ENCODE data around the gene FHDC1. TPM values are rescaled to one million over a fixed set of nuclear protein-coding genes. Genes with fewer than 3 reads are reported as not detected.

The FHDC1 gene
- polyA plus RNA-seq, 2 of the 4 experiments (the other 2 are of a cell fraction), result 0.08 to 0.31 TPM

DNA sequence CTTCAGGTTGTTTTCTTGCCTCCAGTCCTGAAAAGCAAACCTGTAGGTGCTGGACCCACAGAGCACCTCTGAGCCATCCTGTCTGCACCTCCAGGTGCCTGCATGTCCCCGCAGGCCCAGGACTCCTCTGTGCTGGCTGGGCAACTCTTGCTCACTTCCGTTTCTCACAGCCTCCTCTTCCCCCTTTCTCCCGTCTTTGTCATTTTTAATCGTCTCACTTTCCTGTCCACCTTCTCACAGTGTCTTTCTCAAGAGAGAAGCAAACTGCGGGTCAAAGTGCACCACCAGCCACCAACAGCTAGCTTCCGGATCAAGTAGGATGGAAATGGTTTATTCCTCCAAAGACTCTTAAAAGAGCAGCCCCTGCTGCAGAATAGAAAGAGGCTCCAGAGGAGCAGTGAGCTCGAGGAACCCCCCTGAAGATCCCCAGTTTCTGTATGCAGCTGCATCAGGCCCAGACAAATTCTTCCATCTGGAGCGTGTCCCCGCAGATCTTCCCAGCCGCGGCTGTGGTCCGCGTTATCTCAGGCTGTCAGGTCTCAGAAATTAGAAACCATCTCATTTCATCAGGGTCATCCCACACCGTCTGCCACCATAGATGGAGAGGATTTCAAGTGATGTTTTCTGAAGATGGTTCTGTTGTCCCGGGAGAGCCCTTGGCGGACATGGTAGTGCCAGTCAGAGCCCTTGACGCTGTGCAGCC is 87.7 kb downstream of the FHDC1 start:
- H3K27ac ChIP-seq, result no peak overlapping the region
- FAIRE-seq, result no peak
- H3K4me1 ChIP-seq, result no peaks in the 10 kb centered on the region
- DNase-seq (ENCODE audit: low read depth in 1 of 2, low spot score in 1 of 2), result no peak
- no peak for ATAC-seq
- POLR2A ChIA-PET, result no interaction called here
- H3K9me3 ChIP-seq, result no peaks in the 10 kb centered on the region
- H3K4me3 ChIP-seq, result no peak overlapping the region
- TF ChIP-seq NPAS2 (CRISPR knock-in tag; IDR thresholded peaks at IDR 0.05; ENCODE audit: borderline replicate concordance) (no peak), HEYL (CRISPR knock-in tag; IDR thresholded peaks at IDR 0.05) (no peak), HOXB5 (CRISPR knock-in tag; IDR thresholded peaks at IDR 0.05) (no peak), CBX8 (IDR thresholded peaks at IDR 0.05) (no peak), RARB (CRISPR knock-in tag; IDR thresholded peaks at IDR 0.05) (no peak), CEBPB (IDR thresholded peaks at IDR 0.05) (no peak), KDM5A (IDR thresholded peaks at IDR 0.05) (no peak), ESRRA (IDR thresholded peaks at IDR 0.05; ENCODE audit: borderline replicate concordance, low read length) (no peak), KDM1A (IDR thresholded peaks at IDR 0.05; ENCODE audit: low read depth) (no peak)
- TF ChIP-seq, protein P1, sequence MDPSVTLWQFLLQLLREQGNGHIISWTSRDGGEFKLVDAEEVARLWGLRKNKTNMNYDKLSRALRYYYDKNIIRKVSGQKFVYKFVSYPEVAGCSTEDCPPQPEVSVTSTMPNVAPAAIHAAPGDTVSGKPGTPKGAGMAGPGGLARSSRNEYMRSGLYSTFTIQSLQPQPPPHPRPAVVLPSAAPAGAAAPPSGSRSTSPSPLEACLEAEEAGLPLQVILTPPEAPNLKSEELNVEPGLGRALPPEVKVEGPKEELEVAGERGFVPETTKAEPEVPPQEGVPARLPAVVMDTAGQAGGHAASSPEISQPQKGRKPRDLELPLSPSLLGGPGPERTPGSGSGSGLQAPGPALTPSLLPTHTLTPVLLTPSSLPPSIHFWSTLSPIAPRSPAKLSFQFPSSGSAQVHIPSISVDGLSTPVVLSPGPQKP (IDR thresholded peaks at IDR 0.05; ENCODE audit: low read depth, low read length), result no peak
- TF ChIP-seq, protein P2, sequence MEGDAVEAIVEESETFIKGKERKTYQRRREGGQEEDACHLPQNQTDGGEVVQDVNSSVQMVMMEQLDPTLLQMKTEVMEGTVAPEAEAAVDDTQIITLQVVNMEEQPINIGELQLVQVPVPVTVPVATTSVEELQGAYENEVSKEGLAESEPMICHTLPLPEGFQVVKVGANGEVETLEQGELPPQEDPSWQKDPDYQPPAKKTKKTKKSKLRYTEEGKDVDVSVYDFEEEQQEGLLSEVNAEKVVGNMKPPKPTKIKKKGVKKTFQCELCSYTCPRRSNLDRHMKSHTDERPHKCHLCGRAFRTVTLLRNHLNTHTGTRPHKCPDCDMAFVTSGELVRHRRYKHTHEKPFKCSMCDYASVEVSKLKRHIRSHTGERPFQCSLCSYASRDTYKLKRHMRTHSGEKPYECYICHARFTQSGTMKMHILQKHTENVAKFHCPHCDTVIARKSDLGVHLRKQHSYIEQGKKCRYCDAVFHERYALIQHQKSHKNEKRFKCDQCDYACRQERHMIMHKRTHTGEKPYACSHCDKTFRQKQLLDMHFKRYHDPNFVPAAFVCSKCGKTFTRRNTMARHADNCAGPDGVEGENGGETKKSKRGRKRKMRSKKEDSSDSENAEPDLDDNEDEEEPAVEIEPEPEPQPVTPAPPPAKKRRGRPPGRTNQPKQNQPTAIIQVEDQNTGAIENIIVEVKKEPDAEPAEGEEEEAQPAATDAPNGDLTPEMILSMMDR (IDR thresholded peaks at IDR 0.05), result no peak
- 76% methylated on average over 17 of the region's 17 CpGs for WGBS (ENCODE audit: missing lambda C conversion rate)
- CTCF ChIA-PET, result no interaction called here
- no peak overlapping the region for H3K4me2 ChIP-seq

DNA sequence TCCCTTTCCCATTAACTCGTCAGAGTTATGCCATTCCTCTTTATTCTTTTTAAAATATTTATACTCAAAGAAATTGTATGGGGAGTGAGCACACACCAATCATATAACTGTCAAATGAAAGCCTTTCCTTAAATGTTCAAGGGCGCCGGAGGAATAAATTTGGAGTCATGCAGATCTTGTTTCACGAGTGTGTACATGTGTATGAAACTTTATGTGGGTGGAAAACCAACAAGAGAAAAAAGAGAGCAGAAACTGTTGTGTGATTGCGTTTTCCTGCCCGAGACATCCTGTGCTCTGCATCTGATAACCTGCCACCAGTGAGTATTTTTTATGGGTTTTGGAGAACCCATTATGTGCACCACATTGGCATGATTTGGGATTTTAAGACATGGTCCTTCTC is 88.3 kb downstream of the FHDC1 start:
- FAIRE-seq (no peak), ATAC-seq (no peak), DNase-seq (ENCODE audit: low read depth in 1 of 2, low spot score in 1 of 2) (no peak)
- H3K4me1 ChIP-seq, result no peaks in the 10 kb centered on the region
- H3K4me2 ChIP-seq, result no peak overlapping the region
- H3K27ac ChIP-seq, result no peak overlapping the region
- ChIA-PET CTCF (no interaction called here), POLR2A (no interaction called here)
- 70% methylated on average over 6 of the region's 6 CpGs for WGBS (ENCODE audit: missing lambda C conversion rate)
- no peak for TF ChIP-seq FOXS1 (CRISPR knock-in tag; IDR thresholded peaks at IDR 0.05)
- TF ChIP-seq RAD21 (conservative IDR thresholded peaks at IDR 0.05 in 1 of 2, IDR thresholded peaks at IDR 0.05 in 1 of 2), result no peak
- TF ChIP-seq, protein P3, sequence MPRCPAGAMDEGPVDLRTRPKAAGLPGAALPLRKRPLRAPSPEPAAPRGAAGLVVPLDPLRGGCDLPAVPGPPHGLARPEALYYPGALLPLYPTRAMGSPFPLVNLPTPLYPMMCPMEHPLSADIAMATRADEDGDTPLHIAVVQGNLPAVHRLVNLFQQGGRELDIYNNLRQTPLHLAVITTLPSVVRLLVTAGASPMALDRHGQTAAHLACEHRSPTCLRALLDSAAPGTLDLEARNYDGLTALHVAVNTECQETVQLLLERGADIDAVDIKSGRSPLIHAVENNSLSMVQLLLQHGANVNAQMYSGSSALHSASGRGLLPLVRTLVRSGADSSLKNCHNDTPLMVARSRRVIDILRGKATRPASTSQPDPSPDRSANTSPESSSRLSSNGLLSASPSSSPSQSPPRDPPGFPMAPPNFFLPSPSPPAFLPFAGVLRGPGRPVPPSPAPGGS (IDR thresholded peaks at IDR 0.05), result no peak
- TF ChIP-seq KDM1A (IDR thresholded peaks at IDR 0.05; ENCODE audit: low read depth), result no peak
- TF ChIP-seq EP300 (IDR thresholded peaks at IDR 0.05), result no peak
- no peak for TF ChIP-seq HOXB13 (CRISPR knock-in tag; IDR thresholded peaks at IDR 0.05; ENCODE audit: low read depth)
- TF ChIP-seq HOXA7 (CRISPR knock-in tag; IDR thresholded peaks at IDR 0.05), result no peak
- no peak for TF ChIP-seq RFX5 (IDR thresholded peaks at IDR 0.05)
- no peak for TF ChIP-seq NPAS2 (CRISPR knock-in tag; IDR thresholded peaks at IDR 0.05; ENCODE audit: borderline replicate concordance)
- TF ChIP-seq ZSCAN20 (CRISPR knock-in tag; IDR thresholded peaks at IDR 0.05), result no peak
- TF ChIP-seq, protein P2 (IDR thresholded peaks at IDR 0.05), result no peak
- no peaks in the 10 kb centered on the region for H3K9me3 ChIP-seq
- no peak overlapping the region for H3K4me3 ChIP-seq

All from A549 (cell line).